HS-5 (cell line): Measurements from ENCODE around the gene SRCIN1.
"Not testable (repeated sequence)": the region's sequence is repeated elsewhere in the genome, so short reads cannot be mapped to it uniquely, and the experiment has no call there.

Experiments used
- DNase-seq: peaks from one replicate; pipeline ENCODE4 v3.0.0-alpha.2; 2012; ENCODE audit warnings: low read depth

Gene SRCIN1

GRCh38 chr17:38605841-38606645 lies at the start of gene SRCIN1:
SRCIN1 (minus strand) TSS chr17:38605952; CDS start chr17:38605705, 247 bp downstream.
- no peak for DNase-seq

GRCh38 chr17:38654411-38655398 lies 49.0 kb upstream of the SRCIN1 start:
- DNase-seq = no peak

- DNase-seq = no peak
These were observed 47.9 kb upstream of the SRCIN1 start for GRCh38 chr17:38653679-38654078.

- no peak for DNase-seq
These were observed 47.5 kb upstream of the SRCIN1 start for GRCh38 chr17:38653230-38653629.

GRCh38 chr17:38650653-38651173 lies 45.0 kb upstream of the SRCIN1 start:
- DNase-seq = not testable (repeated sequence)

- DNase-seq = no peak
These were observed 32.2 kb upstream of the SRCIN1 start for GRCh38 chr17:38637951-38638350.

- no peak for DNase-seq
These were observed 30.3 kb upstream of the SRCIN1 start for GRCh38 chr17:38636054-38636453.

- DNase-seq = no peak
These were observed 26.6 kb upstream of the SRCIN1 start for GRCh38 chr17:38632334-38632733.

GRCh38 chr17:38628441-38628840 lies 22.7 kb upstream of the SRCIN1 start:
- DNase-seq = no peak

- no peak for DNase-seq
These were observed 22.2 kb upstream of the SRCIN1 start for GRCh38 chr17:38627957-38628356.

- DNase-seq = not testable (repeated sequence)
These were observed 21.0 kb upstream of the SRCIN1 start for GRCh38 chr17:38626606-38627226.

- DNase-seq = no peak
These were observed 19.7 kb upstream of the SRCIN1 start for GRCh38 chr17:38625482-38625881.

- DNase-seq = not testable (repeated sequence)
These were observed 19.1 kb upstream of the SRCIN1 start for GRCh38 chr17:38624782-38625355.

GRCh38 chr17:38621538-38621937 lies 15.8 kb upstream of the SRCIN1 start:
- DNase-seq = no peak

GRCh38 chr17:38620551-38621277 lies 15.0 kb upstream of the SRCIN1 start:
- no peak for DNase-seq

GRCh38 chr17:38619937-38620550 lies 14.3 kb upstream of the SRCIN1 start:
- DNase-seq = no peak

GRCh38 chr17:38619451-38619795 lies 13.7 kb upstream of the SRCIN1 start:
- no peak for DNase-seq

GRCh38 chr17:38617967-38618760 lies 12.4 kb upstream of the SRCIN1 start:
- no peak for DNase-seq

- no peak for DNase-seq
These were observed 11.5 kb upstream of the SRCIN1 start for GRCh38 chr17:38617074-38617860.
